HG03469 (cell line): Measurements from ENCODE around the gene BTBD19.

Source experiments
- ATAC-seq: cut with Tn5 transposase; IDR thresholded peaks from one replicate; pipeline ENCODE4 v1.9.1; 2021; ENCODE audit warnings: mild to moderate bottlenecking, moderate library complexity, moderate number of reproducible peaks; ENCODE audit not compliant: unreplicated experiment

The BTBD19 gene

GRCh38 chr1:44854970-44855369, 46.6 kb downstream of the BTBD19 start:
- no peak for ATAC-seq

DNA sequence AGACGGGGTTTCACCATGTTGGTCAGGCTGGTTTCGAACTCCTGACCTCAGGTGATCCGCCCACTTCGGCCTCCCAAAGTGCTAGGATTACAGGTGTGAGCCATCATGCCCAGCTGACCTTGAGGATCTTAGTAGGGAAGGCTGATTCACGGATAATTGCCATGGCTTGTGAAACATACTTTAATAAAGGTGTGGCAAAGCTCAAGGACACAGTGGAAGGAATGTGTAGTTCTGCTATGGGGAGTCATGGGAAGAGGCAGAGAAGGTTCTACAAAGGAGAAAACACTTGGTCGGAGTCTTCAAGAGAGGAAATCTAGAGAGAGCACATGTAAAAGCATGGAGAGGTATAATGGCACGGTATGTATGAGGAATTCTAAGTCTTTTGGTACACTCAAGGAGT, 47.4 kb downstream of the BTBD19 start:
- no peak for ATAC-seq

DNA sequence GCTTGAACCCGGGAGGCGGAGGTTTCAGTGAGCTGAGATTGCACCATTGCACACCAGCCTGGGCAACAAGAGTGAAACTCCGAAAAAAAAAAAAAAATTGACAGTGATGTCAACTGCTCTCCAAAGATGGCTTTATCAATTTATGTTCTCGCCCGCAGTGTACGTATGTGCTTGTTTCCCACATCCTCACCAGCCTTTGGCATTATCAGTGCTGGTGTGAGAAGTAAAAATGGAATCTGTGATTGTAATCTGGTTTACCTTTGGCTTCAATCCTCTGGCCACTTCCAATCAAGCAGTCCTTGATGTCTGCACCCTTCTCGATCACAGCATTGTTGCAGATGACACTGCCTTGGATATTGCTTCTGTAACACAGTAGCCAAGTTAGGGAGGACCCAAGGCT, 49.1 kb downstream of the BTBD19 start:
- no peak for ATAC-seq

DNA sequence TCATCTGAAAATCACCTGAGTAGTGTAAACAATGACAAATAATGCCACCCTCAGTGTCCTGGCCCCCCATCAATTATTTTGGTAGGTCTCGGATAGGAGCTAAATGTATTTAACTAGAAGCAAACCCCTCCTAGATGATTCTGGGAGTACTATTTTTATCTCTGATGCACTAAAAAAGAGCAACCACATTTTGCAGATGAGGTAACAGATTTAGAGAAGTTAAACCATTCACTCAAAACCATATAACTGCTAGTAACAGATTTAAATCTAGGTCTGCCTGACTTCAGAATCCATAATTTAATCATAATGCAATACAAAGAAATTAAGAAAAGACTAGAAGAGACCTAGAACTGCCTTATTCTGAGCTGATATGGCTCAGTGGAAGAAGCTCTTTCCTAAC, 52.0 kb downstream of the BTBD19 start:
- no peak for ATAC-seq

DNA sequence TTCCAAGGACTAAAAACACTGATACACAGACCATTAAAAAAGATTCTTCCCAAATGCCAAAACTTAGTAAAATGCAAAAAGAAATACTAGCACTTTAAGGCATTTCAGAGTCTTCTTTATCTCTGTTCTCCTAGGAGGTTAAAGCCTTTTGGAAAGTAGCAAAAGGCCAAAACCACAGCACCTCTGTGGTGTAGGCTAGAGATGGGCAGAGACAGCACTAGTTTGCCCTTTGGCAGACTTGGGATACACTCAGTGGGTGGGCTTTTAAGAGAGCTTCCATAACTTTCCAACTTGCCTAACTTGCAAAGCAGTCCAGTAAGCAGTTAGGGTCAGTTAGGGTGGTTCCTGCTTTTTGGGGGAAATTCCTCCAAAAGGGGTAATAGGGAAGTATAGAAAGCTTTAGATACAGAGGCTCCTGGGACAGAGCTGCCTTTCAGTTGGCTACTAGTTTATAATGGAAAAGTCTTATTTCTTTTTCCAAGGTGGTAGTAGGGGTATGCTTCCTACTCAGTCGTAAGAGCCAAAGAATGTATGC, 52.6 kb downstream of the BTBD19 start:
- ATAC-seq: no peak

- no peak for ATAC-seq
Measured at GRCh38 chr1:44862829-44863401, 54.6 kb downstream of the BTBD19 start.
